Neural progenitor cell (in vitro differentiated cells): ENCODE data around the gene MPO. TPM values are rescaled to one million over a fixed set of nuclear protein-coding genes. Genes with fewer than 3 reads are reported as not detected.

Source experiments
- DNase-seq: peaks from one replicate; pipeline ENCODE4 v3.0.0-alpha.2; 2016; ENCODE audit warnings: low spot score
- H2AFZ ChIP-seq: fragments of 200-600 bp; sonication (generic); replicated peaks from 2 replicates; pipeline ENCODE4 v1.6.1; 2016; ENCODE audit warnings: antibody characterized with exemption
- H3F3A ChIP-seq: fragments of 200-600 bp; sonication (generic); 2 replicates; pipeline ENCODE4 v1.6.1; 2016; ENCODE audit warnings: antibody characterized with exemption, low read depth
- H3K27ac ChIP-seq: fragments of 200-600 bp; sonication (generic); 2 replicates; pipeline ENCODE4 v1.5.1; 2016; ENCODE audit warnings: mild to moderate bottlenecking
- H3K27me3 ChIP-seq: fragments of 200-600 bp; sonication (generic); 2 replicates; pipeline ENCODE4 v1.6.1; 2016; ENCODE audit warnings: mild to moderate bottlenecking, moderate library complexity
- H3K36me3 ChIP-seq: fragments of 200-600 bp; sonication (generic); 2 replicates; pipeline ENCODE4 v1.5.1; 2016
- H3K4me1 ChIP-seq: fragments of 200-600 bp; sonication (generic); 2 replicates; pipeline ENCODE4 v1.6.1; 2016; ENCODE audit warnings: mixed run types
- H3K4me2 ChIP-seq: fragments of 200-600 bp; sonication (generic); 2 replicates; pipeline ENCODE4 v1.6.1; 2016
- H3K4me3 ChIP-seq: fragments of 200-600 bp; sonication (generic); 2 replicates; pipeline ENCODE4 v1.5.1; 2016
- H3K79me2 ChIP-seq: fragments of 200-600 bp; sonication (generic); 2 replicates; pipeline ENCODE4 v1.6.1; 2016; ENCODE audit warnings: low read depth
- H3K9ac ChIP-seq: fragments of 200-600 bp; sonication (generic); 2 replicates; pipeline ENCODE4 v1.6.1; 2016
- H3K9me3 ChIP-seq: fragments of 200-600 bp; sonication (generic); 2 replicates; pipeline ENCODE4 v1.5.1; 2016; ENCODE audit warnings: low read depth
- H4K20me1 ChIP-seq: fragments of 200-600 bp; sonication (generic); 2 replicates; pipeline ENCODE4 v1.6.1; 2016; ENCODE audit warnings: low read depth
- H3K27ac Mint-ChIP-seq: 3 replicates; pipeline ENCODE4 v1.8.0; 2021; ENCODE audit warnings: mixed read lengths
- H3K27me3 Mint-ChIP-seq: 2 replicates; pipeline ENCODE4 v1.8.0; 2022; ENCODE audit warnings: low read depth, mild to moderate bottlenecking, inconsistent platforms, moderate library complexity, mixed read lengths; ENCODE audit not compliant: insufficient read depth
- H3K36me3 Mint-ChIP-seq: 3 replicates; pipeline ENCODE4 v1.8.0; 2021; ENCODE audit warnings: mixed read lengths
- H3K4me1 Mint-ChIP-seq: 3 replicates; pipeline ENCODE4 v1.8.0; 2021; ENCODE audit warnings: mixed read lengths
- H3K4me3 Mint-ChIP-seq: 3 replicates; pipeline ENCODE4 v1.8.0; 2021; ENCODE audit warnings: mild to moderate bottlenecking, moderate library complexity, mixed read lengths
- H3K9me3 Mint-ChIP-seq: 3 replicates; pipeline ENCODE4 v1.8.0; 2020; ENCODE audit warnings: mixed read lengths
- EZH2 ChIP-seq: fragments of 200-600 bp; sonication (generic); IDR thresholded peaks from 2 replicates; pipeline ENCODE4 v1.6.1; 2017; ENCODE audit warnings: antibody characterized with exemption, mild to moderate bottlenecking, moderate library complexity
- EZH2phosphoT487 ChIP-seq: fragments of 200-600 bp; sonication (generic); IDR thresholded peaks from 2 replicates; pipeline ENCODE4 v1.6.1; 2017; ENCODE audit warnings: antibody characterized with exemption
- total RNA-seq: library from RNA; depleted of rRNA; stranded (reverse); fragments of >200 nt; gene quantifications from 2 replicates; pipeline ENCODE4 v1.2.3, GENCODE V29; 2015; ENCODE audit warnings: low replicate concordance
- TF ChIP-seq, protein P1 (sequence below): fragments of 200-600 bp; sonication (generic); IDR thresholded peaks from 2 replicates; pipeline ENCODE4 v1.5.1; 2017; ENCODE audit warnings: antibody characterized with exemption, mild to moderate bottlenecking

MPO gene
- total RNA-seq, 1 donor from 2014 or later, result not detected

DNA sequence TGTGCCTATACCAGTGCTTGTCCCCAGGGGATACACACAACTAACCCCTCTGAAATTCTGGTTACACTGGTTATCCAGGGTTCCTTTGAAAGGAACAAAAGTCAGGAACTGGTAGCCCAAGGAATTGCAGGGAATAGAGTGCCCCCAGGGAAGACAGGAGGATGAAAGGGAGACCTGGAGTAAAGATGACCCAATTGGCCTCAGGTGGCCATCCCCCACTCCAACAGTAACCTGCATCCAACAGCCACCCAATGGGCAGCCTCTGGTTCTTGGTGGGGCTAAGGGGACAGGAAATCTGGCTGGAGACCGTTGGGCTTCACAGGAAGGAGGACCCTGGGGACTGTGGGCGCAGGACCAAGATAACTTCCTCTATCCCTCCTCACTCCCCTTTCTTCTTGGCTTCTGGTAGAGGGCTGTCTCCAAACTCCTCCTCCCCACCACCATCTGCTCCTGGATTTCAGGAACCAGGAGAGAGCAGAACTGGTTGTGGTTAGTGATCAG, 826 bp upstream of the MPO start:
- H3F3A ChIP-seq, result no peaks in the 10 kb centered on the region
- no peak for DNase-seq
- peaks cover 13% of the 10 kb centered on the region for H3K4me1 ChIP-seq
- H3K27ac ChIP-seq, result no peak overlapping the region
- no peak overlapping the region for H3K4me3 Mint-ChIP-seq
- TF ChIP-seq, protein P1, sequence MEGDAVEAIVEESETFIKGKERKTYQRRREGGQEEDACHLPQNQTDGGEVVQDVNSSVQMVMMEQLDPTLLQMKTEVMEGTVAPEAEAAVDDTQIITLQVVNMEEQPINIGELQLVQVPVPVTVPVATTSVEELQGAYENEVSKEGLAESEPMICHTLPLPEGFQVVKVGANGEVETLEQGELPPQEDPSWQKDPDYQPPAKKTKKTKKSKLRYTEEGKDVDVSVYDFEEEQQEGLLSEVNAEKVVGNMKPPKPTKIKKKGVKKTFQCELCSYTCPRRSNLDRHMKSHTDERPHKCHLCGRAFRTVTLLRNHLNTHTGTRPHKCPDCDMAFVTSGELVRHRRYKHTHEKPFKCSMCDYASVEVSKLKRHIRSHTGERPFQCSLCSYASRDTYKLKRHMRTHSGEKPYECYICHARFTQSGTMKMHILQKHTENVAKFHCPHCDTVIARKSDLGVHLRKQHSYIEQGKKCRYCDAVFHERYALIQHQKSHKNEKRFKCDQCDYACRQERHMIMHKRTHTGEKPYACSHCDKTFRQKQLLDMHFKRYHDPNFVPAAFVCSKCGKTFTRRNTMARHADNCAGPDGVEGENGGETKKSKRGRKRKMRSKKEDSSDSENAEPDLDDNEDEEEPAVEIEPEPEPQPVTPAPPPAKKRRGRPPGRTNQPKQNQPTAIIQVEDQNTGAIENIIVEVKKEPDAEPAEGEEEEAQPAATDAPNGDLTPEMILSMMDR, result no peak
- TF ChIP-seq EZH2, result no peak
- no peak for TF ChIP-seq EZH2phosphoT487
- H3K27ac Mint-ChIP-seq, result no peak overlapping the region
- peaks cover 9% of the 10 kb centered on the region for H3K4me1 Mint-ChIP-seq
- H3K27me3 ChIP-seq, result peaks cover 5% of the 10 kb centered on the region
- H4K20me1 ChIP-seq, result no peaks in the 10 kb centered on the region
- H2AFZ ChIP-seq, result no peak overlapping the region
- H3K36me3 Mint-ChIP-seq, result no peaks in the 10 kb centered on the region
- H3K4me3 ChIP-seq, result no peak overlapping the region
- H3K9me3 ChIP-seq, result no peaks in the 10 kb centered on the region
- H3K36me3 ChIP-seq, result no peaks in the 10 kb centered on the region
- H3K9me3 Mint-ChIP-seq, result no peaks in the 10 kb centered on the region
- no peaks in the 10 kb centered on the region for H3K79me2 ChIP-seq
- peaks cover 2% of the 10 kb centered on the region for H3K27me3 Mint-ChIP-seq
- H3K4me2 ChIP-seq, result no peak overlapping the region
- H3K9ac ChIP-seq, result no peak overlapping the region

DNA sequence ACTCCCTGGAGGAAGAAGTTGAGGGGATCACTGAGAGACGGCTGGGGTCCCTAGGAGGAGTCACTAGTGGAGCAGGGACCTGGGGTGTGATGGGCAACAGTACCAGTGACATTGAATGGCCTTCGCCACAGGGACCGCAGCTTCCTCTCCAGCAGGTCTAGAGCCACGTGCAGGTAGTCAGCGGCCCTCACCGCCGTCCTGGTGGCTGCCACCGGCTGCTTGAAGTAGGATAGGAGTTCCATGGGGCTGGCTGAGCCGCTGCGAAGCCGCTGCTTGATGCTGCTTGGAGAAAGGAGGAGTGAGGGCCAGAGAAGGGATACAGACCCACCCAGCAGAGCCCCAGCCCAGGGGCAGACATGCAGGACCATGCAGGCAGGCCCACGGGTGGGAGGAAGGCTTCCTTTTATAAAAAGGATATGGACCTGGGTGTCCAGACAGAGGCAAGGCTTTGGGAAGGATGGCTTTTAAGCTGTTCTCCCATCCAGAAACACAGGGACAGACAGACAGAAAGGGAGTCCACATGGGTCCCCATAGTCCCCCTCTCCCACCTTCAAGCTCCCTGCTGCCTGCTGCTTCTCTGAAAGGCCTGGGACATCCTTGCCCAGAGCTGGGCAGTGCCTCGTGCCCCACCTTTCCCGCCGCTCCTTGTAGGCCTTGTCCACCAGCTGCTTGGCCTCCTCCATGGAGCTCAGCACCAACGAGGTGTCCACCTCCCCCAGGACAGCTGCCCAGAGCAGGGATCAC, 827 bp downstream of the MPO start:
- H3F3A ChIP-seq, result no peaks in the 10 kb centered on the region
- H3K36me3 ChIP-seq, result no peaks in the 10 kb centered on the region
- H3K9me3 ChIP-seq, result no peaks in the 10 kb centered on the region
- TF ChIP-seq, protein P1, result no peak
- TF ChIP-seq EZH2 (no peak), EZH2phosphoT487 (no peak)
- Mint-ChIP-seq H3K4me3 (no peak overlapping the region), H3K9me3 (no peaks in the 10 kb centered on the region), H3K27ac (no peak overlapping the region), H3K36me3 (no peaks in the 10 kb centered on the region), H3K27me3 (peaks cover 2% of the 10 kb centered on the region), H3K4me1 (peaks cover 9% of the 10 kb centered on the region)
- no peak overlapping the region for H2AFZ ChIP-seq
- H4K20me1 ChIP-seq, result no peaks in the 10 kb centered on the region
- no peak overlapping the region for H3K27ac ChIP-seq
- no peak overlapping the region for H3K9ac ChIP-seq
- no peak for DNase-seq
- no peak overlapping the region for H3K4me2 ChIP-seq
- no peaks in the 10 kb centered on the region for H3K79me2 ChIP-seq
- peaks cover 5% of the 10 kb centered on the region for H3K27me3 ChIP-seq
- peaks cover 9% of the 10 kb centered on the region for H3K4me1 ChIP-seq
- H3K4me3 ChIP-seq, result no peak overlapping the region

DNA sequence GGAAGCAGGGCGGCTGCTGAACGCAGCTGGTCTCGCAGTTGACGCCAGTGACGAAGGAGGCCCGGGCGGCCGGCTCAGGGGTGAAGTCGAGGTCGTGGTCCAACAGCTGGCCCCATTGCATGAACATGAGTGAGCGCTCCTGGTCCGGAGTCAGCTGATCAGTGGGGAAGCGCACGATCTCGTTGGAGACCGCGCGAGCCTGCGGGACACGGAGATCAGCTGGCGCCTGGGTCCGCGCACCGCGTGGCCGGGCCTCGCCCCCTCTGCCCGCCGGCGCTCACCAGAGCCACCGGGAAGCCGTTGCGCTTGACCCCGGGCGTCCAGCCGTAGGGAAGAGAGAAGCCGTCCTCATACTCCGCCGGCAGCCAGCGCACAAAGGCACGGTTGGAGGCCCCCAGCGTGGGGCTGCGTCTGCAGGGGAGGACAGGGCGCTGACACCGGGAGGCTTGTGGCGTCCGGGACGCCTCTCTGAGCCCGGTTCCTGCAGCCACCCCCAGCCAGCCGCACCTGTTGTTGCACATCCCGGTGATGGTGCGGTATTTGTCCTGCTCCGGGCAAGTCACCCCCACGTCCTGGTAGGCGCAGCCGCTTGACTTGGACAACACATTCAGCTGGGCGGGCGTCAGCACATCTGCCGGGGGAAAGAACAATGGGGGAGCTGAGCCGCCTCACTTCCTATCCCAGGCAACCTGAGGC, 1.6 kb downstream of the MPO start:
- H2AFZ ChIP-seq, result no peak overlapping the region
- H3K4me2 ChIP-seq, result no peak overlapping the region
- H3K9me3 Mint-ChIP-seq, result peaks cover 2% of the 10 kb centered on the region
- no peak overlapping the region for H3K9ac ChIP-seq
- H3K27me3 Mint-ChIP-seq, result peaks cover 2% of the 10 kb centered on the region
- H3K36me3 ChIP-seq, result no peaks in the 10 kb centered on the region
- no peaks in the 10 kb centered on the region for H3F3A ChIP-seq
- no peak overlapping the region for H3K27ac ChIP-seq
- no peaks in the 10 kb centered on the region for H3K36me3 Mint-ChIP-seq
- no peaks in the 10 kb centered on the region for H3K9me3 ChIP-seq
- no peak for DNase-seq
- H3K4me3 ChIP-seq, result no peak overlapping the region
- no peak overlapping the region for H3K4me3 Mint-ChIP-seq
- TF ChIP-seq, protein P1, result no peak
- no peak for TF ChIP-seq EZH2
- TF ChIP-seq EZH2phosphoT487, result no peak
- no peaks in the 10 kb centered on the region for H4K20me1 ChIP-seq
- peaks cover 2% of the 10 kb centered on the region for H3K4me1 ChIP-seq
- H3K79me2 ChIP-seq, result no peaks in the 10 kb centered on the region
- H3K27me3 ChIP-seq, result peaks cover 5% of the 10 kb centered on the region
- peaks cover 4% of the 10 kb centered on the region for H3K4me1 Mint-ChIP-seq
- no peak overlapping the region for H3K27ac Mint-ChIP-seq
